Activated gamma-delta T cell (primary cell): ENCODE data around the gene CD244.
"Not testable (repeated sequence)": the region's sequence is repeated elsewhere in the genome, so short reads cannot be mapped to it uniquely, and the experiment has no call there.

ENCODE experiments used
- DNase-seq: peaks from one replicate; lab custom pipeline; 2025; lab: John Stamatoyannopoulos, UW

CD244 gene

GRCh38 chr1:160877221-160877620, 14.5 kb upstream of the CD244 start:
- DNase-seq: no peak

DNA sequence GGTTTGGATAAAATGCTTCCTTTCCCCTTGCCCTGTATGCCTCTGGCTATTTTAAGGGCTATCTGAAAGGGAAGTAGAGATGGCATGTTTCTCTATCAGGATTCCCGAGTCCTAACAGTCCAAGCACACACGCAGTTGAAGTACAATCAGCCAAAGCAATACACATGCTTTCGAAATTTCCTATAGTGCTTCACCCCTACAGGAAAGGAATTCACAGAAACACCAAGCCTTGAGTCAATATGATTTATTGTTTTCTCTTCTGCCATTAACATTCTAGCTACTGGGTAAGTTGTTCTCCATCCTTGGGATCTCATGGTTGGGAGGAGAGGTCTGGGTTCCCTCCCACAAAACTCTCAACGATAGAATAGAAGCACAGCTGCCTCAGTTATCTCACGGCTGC, 13.6 kb upstream of the CD244 start:
- no peak for DNase-seq

GRCh38 chr1:160875591-160875990, 12.9 kb upstream of the CD244 start:
- not testable (repeated sequence) for DNase-seq

GRCh38 chr1:160874935-160875334, 12.2 kb upstream of the CD244 start:
- DNase-seq: no peak

- no peak for DNase-seq
These were observed 5.5 kb upstream of the CD244 start for GRCh38 chr1:160868141-160868540.

DNA sequence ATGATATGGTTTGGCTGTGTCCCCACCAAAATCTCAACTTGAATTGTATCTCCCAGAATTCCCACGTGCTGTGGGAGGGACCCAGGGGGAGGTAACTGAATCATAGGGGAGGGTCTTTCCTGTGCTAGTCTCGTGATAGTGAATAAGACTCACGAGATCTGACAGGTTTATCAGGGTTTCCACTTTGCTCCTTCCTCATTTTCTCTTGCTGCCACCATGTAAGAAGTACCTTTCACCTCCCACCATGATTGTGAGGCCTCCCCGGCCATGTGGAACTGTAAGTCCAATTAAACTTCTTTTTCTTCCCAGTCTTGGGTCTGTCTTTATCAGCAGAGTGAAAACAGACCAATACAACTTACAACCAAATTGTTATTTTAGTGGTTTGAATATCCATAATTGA, 5.0 kb upstream of the CD244 start:
- not testable (repeated sequence) for DNase-seq

GRCh38 chr1:160866695-160867260, 4.1 kb upstream of the CD244 start:
- no peak for DNase-seq

DNA sequence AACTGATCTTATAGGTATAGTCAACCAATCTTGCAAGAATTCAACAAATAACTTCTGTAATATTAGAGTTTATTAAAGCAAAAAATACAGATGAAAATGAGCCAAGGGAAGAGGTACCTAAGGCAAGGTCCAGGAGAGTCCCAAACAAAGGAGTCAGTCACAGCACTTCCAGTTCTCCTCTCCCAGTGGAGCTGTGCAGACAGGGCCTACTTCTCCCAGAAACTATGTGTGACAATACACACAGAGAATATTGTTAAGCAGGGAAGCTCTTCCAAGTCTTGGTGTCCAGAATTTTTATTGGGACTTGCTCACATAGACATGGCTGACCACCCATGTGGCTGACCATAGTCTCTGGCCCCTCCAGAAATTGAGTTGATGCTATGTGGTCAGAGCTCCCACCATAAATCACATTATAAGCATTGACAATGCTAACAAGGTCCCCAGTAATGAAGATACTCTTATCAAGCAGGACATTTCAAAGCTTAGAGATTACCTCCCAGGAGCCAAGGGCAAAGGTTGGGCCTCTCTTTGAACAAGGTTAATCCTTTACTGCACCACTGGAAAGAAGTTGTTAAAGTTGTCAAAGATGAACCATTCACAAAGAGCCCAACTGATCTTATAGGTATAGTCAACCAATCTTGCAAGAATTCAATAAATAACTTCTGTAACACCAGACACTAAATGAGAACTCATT, 3.5 kb upstream of the CD244 start:
- no peak for DNase-seq

DNA sequence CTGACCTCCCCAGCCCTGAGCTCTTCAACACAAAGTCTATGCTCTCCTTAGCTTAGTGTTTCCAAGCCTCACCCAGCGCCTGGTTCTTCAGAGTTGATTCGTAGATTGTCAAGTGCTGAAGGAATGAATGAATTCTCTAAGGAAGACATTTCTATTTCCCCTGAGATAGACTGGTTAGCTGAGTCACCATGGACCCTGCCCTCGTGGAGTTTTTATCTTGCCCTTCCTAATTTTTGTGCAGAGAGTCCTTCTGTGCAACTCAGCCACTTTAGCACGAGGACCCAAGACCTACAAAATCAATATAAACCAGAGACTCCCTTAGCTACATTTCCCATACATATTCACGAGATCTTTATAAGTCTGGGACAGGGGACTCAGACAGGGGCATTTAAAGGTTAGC, 2.6 kb upstream of the CD244 start:
- DNase-seq: no peak

DNA sequence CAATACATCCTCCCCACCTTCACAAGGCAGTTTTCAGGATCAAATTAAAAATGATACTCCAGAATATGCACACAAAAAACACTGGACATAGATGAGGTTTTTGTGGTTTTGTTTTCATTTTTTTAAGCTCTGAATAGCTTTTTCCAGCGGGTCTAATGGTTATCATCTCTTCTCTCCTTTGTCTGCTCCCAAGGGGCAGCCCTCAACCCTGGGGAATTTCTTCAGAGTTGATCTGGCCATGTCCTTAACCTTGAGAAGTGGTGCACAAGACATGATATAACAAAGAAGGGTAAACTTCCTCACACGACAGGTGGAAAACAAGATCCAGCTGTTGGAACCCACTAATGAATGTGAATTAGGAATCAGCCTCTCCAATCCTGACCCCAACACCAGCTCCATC, 1.5 kb upstream of the CD244 start:
- DNase-seq: no peak

DNA sequence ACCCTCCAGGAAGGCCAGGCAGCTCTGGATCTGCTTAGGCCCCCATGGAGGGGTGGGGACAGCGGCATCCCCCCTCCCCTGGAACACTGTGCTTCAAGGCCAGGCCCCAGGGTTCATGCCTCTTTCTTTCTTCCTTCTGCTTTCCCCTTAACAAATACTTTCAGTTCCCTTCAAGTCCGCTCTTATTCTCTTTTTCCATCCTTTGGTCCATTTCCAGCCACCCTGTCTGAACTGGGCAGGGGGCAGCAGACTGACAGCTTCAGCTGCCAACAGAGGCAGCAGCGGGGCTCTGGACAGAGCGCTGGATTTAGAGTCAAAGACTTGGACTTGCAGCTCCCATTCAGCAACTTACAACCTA, 1.1 kb upstream of the CD244 start:
- DNase-seq: no peak

GRCh38 chr1:160863061-160863773, 530 bp upstream of the CD244 start:
- no peak for DNase-seq

DNA sequence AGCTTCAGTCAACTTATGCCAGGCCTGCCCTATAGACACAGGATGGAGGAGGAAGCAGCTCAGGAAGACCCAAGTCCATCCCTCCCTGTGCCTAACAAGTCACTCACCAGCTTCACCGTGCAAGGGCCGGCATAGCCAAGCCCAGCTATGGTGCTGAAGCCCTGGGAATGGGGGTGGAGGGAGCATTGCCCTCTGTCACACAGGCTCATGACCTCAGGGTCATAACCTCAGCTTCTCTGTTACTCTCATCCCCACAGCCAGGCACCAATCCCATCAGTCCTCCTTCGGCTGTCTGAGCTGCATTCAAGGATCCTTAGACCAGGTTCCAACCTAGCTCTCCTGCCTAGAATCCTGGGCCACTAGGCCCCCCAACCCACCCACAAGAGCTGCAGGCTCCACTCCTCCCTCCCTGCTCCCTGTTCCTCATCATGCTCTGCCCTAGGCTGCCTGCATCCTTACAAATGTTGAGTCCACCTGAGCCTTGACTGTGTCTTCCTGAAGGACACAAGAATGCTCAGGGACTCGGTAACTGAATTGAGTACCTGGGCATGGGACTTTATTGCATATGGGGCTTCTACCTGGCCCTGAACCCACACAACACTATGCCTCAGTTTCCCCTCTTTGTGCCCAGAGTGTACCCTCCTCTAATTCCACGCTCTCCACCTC, 1.7 kb downstream of the CD244 start:
- DNase-seq: no peak

DNA sequence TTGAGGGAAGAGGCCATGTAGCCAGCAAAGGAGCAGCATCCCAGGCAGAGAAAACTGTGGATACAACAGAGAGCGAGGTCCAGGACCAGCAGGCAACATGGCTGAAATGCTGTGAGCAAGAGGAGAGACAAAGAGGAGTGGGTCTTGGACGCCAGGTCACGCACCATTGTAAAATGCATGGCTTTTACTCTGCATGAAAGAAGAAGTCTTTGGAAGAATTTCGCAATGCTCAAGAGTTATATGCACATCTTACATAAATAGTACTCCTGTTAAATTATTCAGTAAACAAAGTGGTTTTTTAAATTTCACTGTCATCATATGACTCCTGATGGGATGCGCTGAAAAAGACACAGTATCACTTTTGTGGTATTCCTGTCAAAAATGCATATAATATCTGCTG, 3.5 kb downstream of the CD244 start:
- no peak for DNase-seq

GRCh38 chr1:160858507-160858906, 4.2 kb downstream of the CD244 start:
- DNase-seq: no peak

GRCh38 chr1:160858097-160858496, 4.6 kb downstream of the CD244 start:
- no peak for DNase-seq

DNA sequence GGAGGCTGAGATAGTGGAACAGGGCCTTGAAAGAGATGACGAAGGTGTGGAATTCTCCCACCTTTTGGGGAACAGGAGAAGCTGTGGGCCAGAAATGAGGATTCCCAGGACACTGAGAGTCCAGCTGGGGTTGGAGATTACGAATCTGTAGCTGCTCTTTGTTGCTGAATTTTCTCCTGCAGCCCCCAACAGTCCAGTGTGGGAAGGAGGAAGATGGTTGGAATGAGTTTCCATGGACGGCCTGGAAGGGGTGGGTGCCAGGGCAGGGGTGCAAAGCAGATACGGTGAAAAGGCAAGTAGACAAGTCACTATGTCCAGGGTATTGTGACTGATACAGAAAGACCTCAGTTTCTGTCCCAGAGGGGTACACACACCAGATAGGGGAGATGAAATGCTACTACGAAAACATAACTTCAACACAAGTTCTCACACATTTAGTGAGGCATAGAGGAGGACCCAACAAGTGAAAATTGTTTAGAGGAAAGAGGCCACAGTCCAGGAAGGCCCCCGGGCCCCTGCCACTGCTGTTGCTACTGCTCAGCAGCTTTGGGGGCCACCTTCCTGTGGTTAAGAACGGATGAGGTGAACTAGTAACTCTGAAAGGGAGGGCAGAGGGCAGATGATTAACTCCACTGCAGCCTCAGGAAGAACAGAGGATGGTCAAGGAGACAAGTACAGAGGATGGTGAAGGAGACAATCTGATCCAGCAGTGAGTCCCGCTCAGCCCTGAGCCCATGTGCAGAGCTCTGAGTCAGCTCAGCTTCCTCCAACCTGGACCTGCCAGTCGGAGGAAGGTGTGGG, 7.3 kb downstream of the CD244 start:
- no peak for DNase-seq

DNA sequence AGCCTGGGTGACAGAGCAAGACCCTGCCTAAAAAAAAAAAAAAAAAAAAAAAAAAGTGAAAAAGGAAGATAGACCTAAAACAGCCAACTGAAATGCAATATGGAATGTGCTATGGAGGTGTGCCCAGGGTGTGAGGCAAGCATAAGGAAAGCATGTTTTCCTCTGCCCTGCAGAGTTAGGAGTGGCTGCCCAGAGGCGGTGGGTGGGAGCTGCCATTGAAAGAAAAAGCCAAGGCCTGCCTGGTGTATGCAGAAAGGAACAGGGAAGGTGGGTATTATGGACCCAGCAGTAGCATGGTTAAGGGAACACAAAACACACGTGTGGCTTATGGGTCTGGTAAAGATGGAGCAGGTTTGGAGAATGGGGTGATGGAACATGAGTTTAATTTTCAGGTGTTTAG, 8.9 kb downstream of the CD244 start:
- DNase-seq: no peak

DNA sequence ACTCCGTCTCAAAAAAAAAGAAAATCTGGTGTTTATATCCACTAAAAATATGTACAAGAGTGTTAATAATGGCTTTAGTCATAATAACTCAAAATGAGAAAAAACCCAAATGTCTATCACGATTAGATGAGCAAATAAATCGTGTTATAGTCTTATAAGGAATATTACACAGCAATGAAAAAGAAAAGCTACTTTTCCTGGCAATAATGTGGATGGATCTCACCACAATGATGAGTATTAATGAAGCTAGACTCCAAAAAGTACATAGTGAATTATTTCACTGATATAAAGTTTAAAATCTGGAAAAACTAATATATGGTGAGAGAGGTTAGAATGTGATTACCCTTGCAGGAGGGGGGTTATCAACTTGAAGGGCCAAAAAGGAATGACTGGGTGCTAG, 9.7 kb downstream of the CD244 start:
- no peak for DNase-seq

DNA sequence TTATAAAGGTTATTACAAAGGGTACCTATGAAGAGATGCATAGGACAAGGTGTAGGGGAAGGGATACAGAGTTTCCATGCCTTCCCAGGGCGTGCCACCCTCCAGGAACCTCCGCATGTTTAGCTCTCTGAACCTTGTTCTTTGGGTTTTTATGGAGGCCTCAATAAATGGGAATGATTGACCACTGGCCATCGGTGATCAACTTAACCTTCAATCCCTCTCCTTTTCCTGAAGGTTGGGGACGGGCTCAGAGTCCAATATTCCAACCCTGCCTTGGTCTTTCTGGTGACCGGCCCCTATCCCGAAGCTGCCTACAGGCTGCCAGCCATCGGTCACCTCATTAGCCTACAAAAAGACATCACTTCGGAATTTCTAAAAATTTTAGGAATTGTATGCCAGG, 11.7 kb downstream of the CD244 start:
- DNase-seq: no peak

GRCh38 chr1:160850541-160850940, 12.1 kb downstream of the CD244 start:
- no peak for DNase-seq

- DNase-seq: no peak
These were observed 16.4 kb downstream of the CD244 start for GRCh38 chr1:160846281-160846680.
